NCI-H2081 (cell line): ENCODE measurements around the gene PHACTR1.

Experiments used
- DNase-seq, 2 experiments: peaks; one replicate each; lab custom pipeline; 2025; lab: John Stamatoyannopoulos, UW

PHACTR1 gene

GRCh38 chr6:12802440-12802839 lies 85.9 kb downstream of the PHACTR1 start:
- no peak for DNase-seq

GRCh38 chr6:12803486-12803885 lies 86.9 kb downstream of the PHACTR1 start:
- DNase-seq = no peak

GRCh38 chr6:12804952-12805645 lies 88.5 kb downstream of the PHACTR1 start:
- DNase-seq = no peak

GRCh38 chr6:12806136-12806535 lies 89.6 kb downstream of the PHACTR1 start:
- DNase-seq = no peak

- no peak for DNase-seq
Observed at GRCh38 chr6:12806796-12807195, 90.2 kb downstream of the PHACTR1 start.

GRCh38 chr6:12811519-12811918 lies 95.0 kb downstream of the PHACTR1 start:
- DNase-seq = no peak

- no peak for DNase-seq
Observed at GRCh38 chr6:12813321-12813720, 96.8 kb downstream of the PHACTR1 start.

- no peak for DNase-seq
Observed at GRCh38 chr6:12814015-12814414, 97.4 kb downstream of the PHACTR1 start.

- DNase-seq = no peak
Observed at GRCh38 chr6:12815089-12815488, 98.5 kb downstream of the PHACTR1 start.

- DNase-seq = no peak
Observed at GRCh38 chr6:12815884-12816600, 99.5 kb downstream of the PHACTR1 start.

GRCh38 chr6:12818324-12818723 lies 101.8 kb downstream of the PHACTR1 start:
- no peak for DNase-seq

GRCh38 chr6:12823847-12824246 lies 107.3 kb downstream of the PHACTR1 start:
- DNase-seq = no peak

GRCh38 chr6:12826584-12826983 lies 110.0 kb downstream of the PHACTR1 start:
- DNase-seq = no peak

GRCh38 chr6:12827921-12828320 lies 111.4 kb downstream of the PHACTR1 start:
- DNase-seq = no peak

GRCh38 chr6:12832226-12832735 lies 115.7 kb downstream of the PHACTR1 start:
- DNase-seq = no peak

GRCh38 chr6:12836009-12836408 lies 119.4 kb downstream of the PHACTR1 start:
- DNase-seq = no peak

- no peak for DNase-seq
Observed at GRCh38 chr6:12841619-12842018, 125.1 kb downstream of the PHACTR1 start.

GRCh38 chr6:12842114-12842513 lies 125.5 kb downstream of the PHACTR1 start:
- no peak for DNase-seq

GRCh38 chr6:12842658-12843057 lies 126.1 kb downstream of the PHACTR1 start:
- no peak for DNase-seq

GRCh38 chr6:12844284-12845223 lies 128.0 kb downstream of the PHACTR1 start:
- peak; percentile 40 to 43 for DNase-seq

- DNase-seq = peak; percentile 13 to 33
Observed at GRCh38 chr6:12845224-12846004, 128.8 kb downstream of the PHACTR1 start.
